ENCODE results near the gene CIPC. TPM values are rescaled to one million over a fixed set of nuclear protein-coding genes. Genes with fewer than 3 reads are reported as not detected.

CIPC gene
- total and polyA plus RNA-seq, 2 donors, result 10.5 to 11.7 TPM

DNA sequence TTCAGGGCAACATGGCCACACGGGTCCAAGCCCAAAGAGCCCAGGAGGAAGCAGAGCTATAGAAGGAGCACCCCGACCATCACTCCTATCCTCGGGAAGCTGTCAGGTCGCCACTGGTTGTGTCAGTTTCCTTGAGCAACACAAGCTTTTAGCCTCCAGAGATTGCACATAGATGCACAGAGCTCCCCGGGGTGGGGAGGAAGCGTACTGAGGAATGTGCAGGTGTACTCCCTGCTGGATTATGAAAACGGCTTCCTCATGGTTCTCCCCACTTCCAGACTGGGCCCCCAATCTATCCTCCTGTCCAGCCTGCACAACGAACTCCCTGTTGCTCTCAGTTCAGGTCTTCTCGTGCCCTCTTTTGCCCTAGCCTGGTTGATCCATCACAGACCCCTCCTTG lies 39.3 kb upstream of the CIPC start:
- Histone ChIP-seq H3K36me3 (ENCODE audit: control insufficient read depth in 2 of 2, insufficient read depth in 2 of 2, low read length in 1 of 2) (no peaks in the 10 kb centered on the region), H3K4me1 (ENCODE audit: control insufficient read depth in 2 of 2, insufficient read depth in 2 of 2, low read length in 2 of 2) (peaks cover 0 to 7% of the 10 kb centered on the region in 2 donors), H3K9me3 (ENCODE audit: control insufficient read depth in 2 of 2, insufficient read depth in 1 of 2, low read length in 1 of 2) (peaks cover 0 to 12% of the 10 kb centered on the region in 2 donors), H3K27ac (ENCODE audit: low read depth in 1 of 2, low read length in 1 of 2) (no peak overlapping the region), H3K4me3 (ENCODE audit: low read length in 2 of 2) (no peak overlapping the region), H3K27me3 (ENCODE audit: control insufficient read depth in 2 of 2, insufficient read depth in 1 of 2, low read length in 1 of 2) (no peaks in the 10 kb centered on the region)
- no peak for DNase-seq (ENCODE audit: low read depth in 6 of 9, low spot score in 9 of 9)
- WGBS, result 96% methylated on average over 9 of the region's 9 CpGs

DNA sequence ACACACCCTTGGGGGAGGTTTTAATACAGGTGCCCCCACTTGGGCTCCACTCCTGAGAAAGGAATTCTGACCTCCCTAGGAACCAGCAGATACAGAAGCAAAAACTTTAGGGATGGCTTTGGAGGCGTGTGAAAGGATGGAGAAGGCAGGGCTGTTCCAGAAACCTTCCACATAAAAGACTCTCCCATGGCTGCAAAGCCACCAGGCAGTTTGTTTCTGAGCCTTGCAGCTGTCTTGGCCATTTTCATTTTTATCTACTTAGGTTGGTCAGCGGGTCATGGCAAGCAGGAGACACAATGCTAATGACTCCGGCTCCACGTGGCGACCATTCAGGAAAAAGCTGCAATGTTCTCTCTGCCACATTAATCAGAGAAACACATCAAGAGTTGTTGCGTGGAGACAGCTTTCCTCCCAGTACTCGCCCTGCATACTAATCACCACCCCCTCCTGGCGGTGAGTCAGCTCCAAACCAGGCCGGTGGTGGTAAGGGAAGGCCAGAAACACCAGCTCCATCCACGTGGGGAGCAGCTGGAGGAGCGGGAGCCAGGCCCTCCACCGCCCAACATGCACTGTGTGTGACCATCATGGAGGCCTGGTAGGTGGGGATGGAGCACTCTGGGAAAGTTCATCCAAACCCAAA lies 38.7 kb upstream of the CIPC start:
- Histone ChIP-seq H3K4me3 (ENCODE audit: low read length in 2 of 2) (no peak overlapping the region), H3K4me1 (ENCODE audit: control insufficient read depth in 2 of 2, insufficient read depth in 2 of 2, low read length in 2 of 2) (peaks cover 0 to 7% of the 10 kb centered on the region in 2 donors), H3K36me3 (ENCODE audit: control insufficient read depth in 2 of 2, insufficient read depth in 2 of 2, low read length in 1 of 2) (no peaks in the 10 kb centered on the region), H3K27ac (ENCODE audit: low read depth in 1 of 2, low read length in 1 of 2) (no peak overlapping the region), H3K27me3 (ENCODE audit: control insufficient read depth in 2 of 2, insufficient read depth in 1 of 2, low read length in 1 of 2) (no peaks in the 10 kb centered on the region), H3K9me3 (ENCODE audit: control insufficient read depth in 2 of 2, insufficient read depth in 1 of 2, low read length in 1 of 2) (peaks cover 0 to 12% of the 10 kb centered on the region in 2 donors)
- 88% methylated on average over 12 of the region's 12 CpGs for WGBS
- DNase-seq (ENCODE audit: low read depth in 6 of 9, low spot score in 9 of 9), result no peak

DNA sequence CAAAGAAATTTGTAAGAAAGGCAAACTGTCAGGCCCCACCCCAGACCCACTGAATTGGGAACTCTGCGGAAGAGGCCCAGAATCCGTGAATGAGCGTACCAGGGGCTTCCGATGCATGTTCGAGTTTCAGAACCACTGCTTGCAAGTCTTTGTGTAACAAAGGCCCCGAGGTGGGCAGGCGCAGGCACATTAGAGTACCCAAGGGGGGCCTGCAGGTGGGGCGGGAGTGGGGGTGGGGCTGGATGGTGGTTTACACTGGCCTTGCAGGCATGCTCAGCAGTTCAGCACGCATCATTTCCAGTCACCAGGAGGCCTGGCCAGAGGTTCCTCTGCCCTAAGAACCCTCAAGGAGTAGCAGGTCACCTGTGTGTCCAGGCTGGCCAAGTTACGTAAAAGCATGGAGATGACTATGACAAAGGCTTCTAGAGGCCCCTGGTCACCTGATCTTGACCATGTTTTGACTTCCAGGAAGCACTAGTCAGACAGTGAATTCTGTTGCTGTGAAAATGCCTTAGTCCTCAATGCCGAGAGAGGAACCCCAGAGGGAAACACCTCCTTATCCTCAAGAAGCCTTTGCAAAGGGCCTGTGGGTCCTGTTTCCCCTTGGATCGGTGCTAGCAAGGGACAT lies 36.3 kb upstream of the CIPC start:
- Histone ChIP-seq H3K27ac (ENCODE audit: low read depth in 1 of 2, low read length in 1 of 2) (no peak overlapping the region), H3K27me3 (ENCODE audit: control insufficient read depth in 2 of 2, insufficient read depth in 1 of 2, low read length in 1 of 2) (no peaks in the 10 kb centered on the region), H3K9me3 (ENCODE audit: control insufficient read depth in 2 of 2, insufficient read depth in 1 of 2, low read length in 1 of 2) (no peaks in the 10 kb centered on the region), H3K4me3 (ENCODE audit: low read length in 2 of 2) (no peak overlapping the region), H3K36me3 (ENCODE audit: control insufficient read depth in 2 of 2, insufficient read depth in 2 of 2, low read length in 1 of 2) (no peaks in the 10 kb centered on the region), H3K4me1 (ENCODE audit: control insufficient read depth in 2 of 2, insufficient read depth in 2 of 2, low read length in 2 of 2) (peaks cover 0 to 10% of the 10 kb centered on the region in 2 donors)
- DNase-seq (ENCODE audit: low read depth in 6 of 9, low spot score in 9 of 9), result no peak
- WGBS, result 96% methylated on average over 12 of the region's 12 CpGs

DNA sequence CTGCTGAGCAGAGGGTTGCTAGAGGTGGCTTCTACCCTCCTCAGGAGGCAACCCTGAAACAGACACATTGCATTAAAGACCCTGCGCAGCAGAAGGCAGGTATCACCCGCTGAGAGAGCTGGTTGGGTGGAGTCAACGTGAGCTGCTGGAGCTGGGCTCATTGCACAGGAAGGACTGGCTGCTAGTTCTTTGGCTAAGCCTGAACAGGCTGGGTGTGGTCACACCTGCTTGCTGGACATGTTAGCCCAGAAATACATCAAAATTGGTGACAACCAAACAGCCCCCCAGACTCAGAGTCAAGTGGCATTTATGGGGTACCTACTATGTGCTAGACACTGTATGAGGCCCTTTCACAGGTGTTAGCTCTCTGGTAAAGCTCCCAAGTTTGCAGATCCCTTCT lies 35.8 kb upstream of the CIPC start:
- 89% methylated on average over 3 of the region's 3 CpGs for WGBS
- Histone ChIP-seq H3K4me1 (ENCODE audit: control insufficient read depth in 2 of 2, insufficient read depth in 2 of 2, low read length in 2 of 2) (peaks cover 0 to 11% of the 10 kb centered on the region in 2 donors), H3K36me3 (ENCODE audit: control insufficient read depth in 2 of 2, insufficient read depth in 2 of 2, low read length in 1 of 2) (no peaks in the 10 kb centered on the region), H3K9me3 (ENCODE audit: control insufficient read depth in 2 of 2, insufficient read depth in 1 of 2, low read length in 1 of 2) (no peaks in the 10 kb centered on the region), H3K27me3 (ENCODE audit: control insufficient read depth in 2 of 2, insufficient read depth in 1 of 2, low read length in 1 of 2) (no peaks in the 10 kb centered on the region), H3K4me3 (ENCODE audit: low read length in 2 of 2) (no peak overlapping the region), H3K27ac (ENCODE audit: low read depth in 1 of 2, low read length in 1 of 2) (no peak overlapping the region)
- DNase-seq (ENCODE audit: low read depth in 6 of 9, low spot score in 9 of 9), result no peak

DNA sequence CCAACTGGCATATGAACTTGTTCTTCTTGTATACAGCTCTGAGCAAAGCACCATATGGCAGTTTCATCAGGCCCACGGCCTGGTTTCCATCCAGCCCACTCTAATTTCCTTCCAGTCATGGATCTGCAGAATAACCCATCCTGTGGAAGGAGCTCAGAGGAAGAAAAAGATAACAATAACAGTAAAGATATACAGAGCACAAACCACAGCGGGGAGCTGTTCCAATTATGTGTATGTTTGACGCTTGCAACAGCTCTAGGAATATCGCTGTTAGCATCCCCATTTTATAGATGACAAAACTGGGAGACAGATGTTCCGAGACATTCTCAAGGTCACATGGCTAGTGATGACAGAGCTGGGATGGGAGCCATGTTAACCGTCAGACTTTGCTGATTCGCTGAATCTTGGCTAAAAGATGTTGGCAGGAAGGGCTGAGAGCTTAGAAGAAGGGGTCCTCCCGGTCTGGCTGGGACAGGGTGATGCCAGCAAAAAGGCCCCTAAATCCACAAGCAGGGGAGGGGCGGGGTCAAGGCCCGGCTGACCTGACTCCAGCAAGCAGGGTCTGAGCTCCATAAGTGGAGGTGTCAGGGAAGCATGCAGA lies 34.4 kb upstream of the CIPC start:
- H3K9me3 ChIP-seq (ENCODE audit: control insufficient read depth in 2 of 2, insufficient read depth in 1 of 2, low read length in 1 of 2), result no peaks in the 10 kb centered on the region
- H3K36me3 ChIP-seq (ENCODE audit: control insufficient read depth in 2 of 2, insufficient read depth in 2 of 2, low read length in 1 of 2), result no peaks in the 10 kb centered on the region
- H3K27ac ChIP-seq (ENCODE audit: low read depth in 1 of 2, low read length in 1 of 2), result no peak overlapping the region
- no peak overlapping the region for H3K4me3 ChIP-seq (ENCODE audit: low read length in 2 of 2)
- DNase-seq (ENCODE audit: low read depth in 6 of 9, low spot score in 9 of 9), result no peak
- 89% methylated on average over 10 of the region's 10 CpGs for WGBS
- H3K27me3 ChIP-seq (ENCODE audit: control insufficient read depth in 2 of 2, insufficient read depth in 1 of 2, low read length in 1 of 2), result no peaks in the 10 kb centered on the region
- H3K4me1 ChIP-seq (ENCODE audit: control insufficient read depth in 2 of 2, insufficient read depth in 2 of 2, low read length in 2 of 2), result peaks cover 0 to 16% of the 10 kb centered on the region in 2 donors

DNA sequence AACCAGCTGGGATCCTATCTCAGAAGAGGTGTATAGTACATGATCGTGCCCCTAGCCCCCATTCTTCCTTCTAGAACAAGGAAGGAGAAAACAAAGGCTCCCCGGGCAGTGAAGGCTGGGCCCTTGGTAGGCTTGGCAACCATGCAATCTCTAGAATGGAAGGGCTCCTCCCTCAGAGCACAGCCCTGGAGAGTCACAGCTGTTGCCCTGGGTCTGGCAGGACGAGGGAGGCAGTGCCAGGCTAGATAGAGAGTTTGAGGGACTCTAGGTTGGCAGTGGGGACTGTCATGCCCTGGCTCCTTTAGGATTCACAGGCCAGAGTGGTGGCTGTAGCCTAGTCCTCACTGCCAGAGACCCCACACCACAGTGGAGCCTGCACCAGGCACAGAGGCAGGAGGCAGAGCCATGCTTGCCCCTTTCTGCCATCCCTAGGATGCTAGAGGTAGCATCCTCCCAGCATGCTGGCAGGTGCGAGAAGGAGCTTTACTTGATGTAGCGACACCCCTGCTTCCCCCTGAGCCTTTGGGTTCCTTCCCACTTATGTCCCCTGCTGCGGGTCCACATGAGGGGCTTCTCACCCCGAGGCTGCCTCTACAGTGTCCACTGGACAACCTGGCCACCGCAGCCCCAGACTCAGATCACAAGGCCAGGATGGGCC lies 33.4 kb upstream of the CIPC start:
- WGBS, result 94% methylated on average over 8 of the region's 8 CpGs
- Histone ChIP-seq H3K27me3 (ENCODE audit: control insufficient read depth in 2 of 2, insufficient read depth in 1 of 2, low read length in 1 of 2) (no peaks in the 10 kb centered on the region), H3K4me1 (ENCODE audit: control insufficient read depth in 2 of 2, insufficient read depth in 2 of 2, low read length in 2 of 2) (peaks cover 0 to 16% of the 10 kb centered on the region in 2 donors), H3K36me3 (ENCODE audit: control insufficient read depth in 2 of 2, insufficient read depth in 2 of 2, low read length in 1 of 2) (no peaks in the 10 kb centered on the region), H3K27ac (ENCODE audit: low read depth in 1 of 2, low read length in 1 of 2) (no peak overlapping the region), H3K9me3 (ENCODE audit: control insufficient read depth in 2 of 2, insufficient read depth in 1 of 2, low read length in 1 of 2) (no peaks in the 10 kb centered on the region), H3K4me3 (ENCODE audit: low read length in 2 of 2) (no peak overlapping the region)
- no peak for DNase-seq (ENCODE audit: low read depth in 6 of 9, low spot score in 9 of 9)

DNA sequence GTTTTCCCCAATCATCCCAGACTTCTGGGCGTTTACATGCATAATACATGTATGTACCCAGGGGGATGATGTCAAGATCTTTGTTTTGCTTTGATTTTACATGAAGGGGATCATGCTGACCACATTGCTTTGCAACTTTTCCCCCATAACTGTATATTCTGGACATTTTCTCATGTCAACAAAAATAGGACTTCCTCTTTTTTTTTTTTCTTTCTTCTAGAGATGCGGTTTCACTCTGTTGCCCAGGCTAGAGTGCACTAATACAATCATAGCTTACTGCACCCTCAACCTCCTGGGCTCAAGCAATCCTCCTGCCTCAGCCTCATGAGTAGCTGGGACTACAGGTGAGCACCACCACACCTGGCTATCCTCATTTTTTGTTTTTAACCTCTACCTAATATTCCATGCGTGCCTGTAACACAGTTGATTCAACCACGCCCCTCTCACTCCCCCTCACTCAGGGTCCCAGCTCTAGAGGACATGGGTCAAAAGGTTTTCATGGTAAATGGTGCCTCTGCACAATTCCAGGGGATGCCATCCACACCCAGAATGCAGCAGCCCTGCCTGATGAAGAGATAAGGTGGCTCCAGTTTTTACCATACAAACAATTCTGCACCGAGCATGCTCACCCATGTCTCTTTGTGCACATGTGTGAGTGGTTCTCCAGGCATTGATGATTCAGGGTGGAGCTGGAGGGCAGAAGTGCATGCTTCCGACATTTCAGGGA lies 32.0 kb upstream of the CIPC start:
- H3K4me3 ChIP-seq (ENCODE audit: low read length in 2 of 2), result no peak overlapping the region
- no peak overlapping the region for H3K27ac ChIP-seq (ENCODE audit: low read depth in 1 of 2, low read length in 1 of 2)
- no peaks in the 10 kb centered on the region for H3K36me3 ChIP-seq (ENCODE audit: control insufficient read depth in 2 of 2, insufficient read depth in 2 of 2, low read length in 1 of 2)
- DNase-seq (ENCODE audit: low read depth in 6 of 9, low spot score in 9 of 9), result no peak
- WGBS, result 75% methylated on average over 6 of the region's 6 CpGs
- H3K27me3 ChIP-seq (ENCODE audit: control insufficient read depth in 2 of 2, insufficient read depth in 1 of 2, low read length in 1 of 2), result no peaks in the 10 kb centered on the region
- no peaks in the 10 kb centered on the region for H3K9me3 ChIP-seq (ENCODE audit: control insufficient read depth in 2 of 2, insufficient read depth in 1 of 2, low read length in 1 of 2)
- peaks cover 0 to 16% of the 10 kb centered on the region in 2 donors for H3K4me1 ChIP-seq (ENCODE audit: control insufficient read depth in 2 of 2, insufficient read depth in 2 of 2, low read length in 2 of 2)

DNA sequence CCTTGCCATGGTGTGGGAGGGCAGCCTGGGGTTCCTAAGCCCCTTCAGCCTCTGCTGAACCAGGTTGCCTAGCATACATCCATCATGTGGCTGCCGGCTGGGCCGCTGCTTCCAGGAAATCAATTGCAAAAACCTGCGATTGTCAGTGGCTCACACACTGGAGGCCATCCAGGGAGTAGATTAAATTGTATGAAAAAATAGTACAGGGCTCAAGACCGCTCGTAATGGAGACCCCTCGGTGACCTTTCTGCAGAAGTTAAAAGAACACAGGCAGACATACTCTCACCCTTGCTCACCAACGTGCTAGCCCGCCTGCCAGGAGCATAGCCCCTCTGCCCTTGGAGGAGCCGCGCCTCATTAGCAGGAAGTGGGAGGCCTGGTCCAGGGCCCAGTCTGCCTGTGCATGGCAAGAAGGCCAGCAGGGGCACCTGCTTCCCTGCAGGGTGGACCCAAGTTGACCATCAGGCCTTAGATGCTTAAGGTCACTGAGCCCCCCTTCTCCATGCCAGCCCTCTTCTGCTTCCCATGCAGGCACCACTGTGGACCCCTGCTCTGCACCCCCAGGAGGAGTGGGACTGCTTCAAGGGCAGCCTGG lies 31.4 kb upstream of the CIPC start:
- Histone ChIP-seq H3K27ac (ENCODE audit: low read depth in 1 of 2, low read length in 1 of 2) (no peak overlapping the region), H3K9me3 (ENCODE audit: control insufficient read depth in 2 of 2, insufficient read depth in 1 of 2, low read length in 1 of 2) (no peaks in the 10 kb centered on the region), H3K4me3 (ENCODE audit: low read length in 2 of 2) (no peak overlapping the region), H3K4me1 (ENCODE audit: control insufficient read depth in 2 of 2, insufficient read depth in 2 of 2, low read length in 2 of 2) (peaks cover 0 to 16% of the 10 kb centered on the region in 2 donors), H3K36me3 (ENCODE audit: control insufficient read depth in 2 of 2, insufficient read depth in 2 of 2, low read length in 1 of 2) (no peaks in the 10 kb centered on the region), H3K27me3 (ENCODE audit: control insufficient read depth in 2 of 2, insufficient read depth in 1 of 2, low read length in 1 of 2) (no peaks in the 10 kb centered on the region)
- WGBS, result 85% methylated on average over 10 of the region's 10 CpGs
- no peak for DNase-seq (ENCODE audit: low read depth in 6 of 9, low spot score in 9 of 9)
